ENCODE data around the gene DOCK9. TPM values are rescaled to one million over a fixed set of nuclear protein-coding genes. Genes with fewer than 3 reads are reported as not detected.

Gene DOCK9
- polyA plus RNA-seq, 1 of the 3 experiments (the other 2 are of a cell fraction) = 16.6 TPM

GRCh38 chr13:98791611-98792010, 186.3 kb downstream of the DOCK9 start:
- Histone ChIP-seq H3K27ac (ENCODE audit: low read depth in 2 of 2, low read length in 1 of 2) (no peak overlapping the region), H3K9me3 (no peaks in the 10 kb centered on the region), H4K20me1 (ENCODE audit: insufficient read depth) (no peaks in the 10 kb centered on the region), H3K9ac (no peak overlapping the region), H3K4me3 (ENCODE audit: low read depth in 2 of 2, low read length in 1 of 2) (no peak overlapping the region), H3K36me3 (replicated peaks in 1 of 2; ENCODE audit: control insufficient read depth in 1 of 2, insufficient read depth in 2 of 2, low read length in 1 of 2) (peaks cover 0 to 10% of the 10 kb centered on the region in 2 experiments), H2AFZ (ENCODE audit: low read depth) (no peak overlapping the region), H3K27me3 (ENCODE audit: insufficient read depth) (no peaks in the 10 kb centered on the region), H3K9me2 (no peaks in the 10 kb centered on the region), H3F3A (replicated peaks; ENCODE audit: insufficient read depth) (no peaks in the 10 kb centered on the region), H3K4me1 (ENCODE audit: control insufficient read depth in 1 of 2, insufficient read depth in 2 of 2, low read depth in 1 of 2, low read length in 1 of 2) (peaks cover 0 to 3% of the 10 kb centered on the region in 2 experiments; a peak in 1 of 4 replicates), H3K4me2 (no peak overlapping the region), H3K79me2 (ENCODE audit: insufficient read depth) (no peaks in the 10 kb centered on the region)
- no peak for TF ChIP-seq EZH2phosphoT487 (IDR thresholded peaks at IDR 0.05; ENCODE audit: borderline replicate concordance, low read depth)
- TF ChIP-seq ELF1 (IDR thresholded peaks at IDR 0.05) = no peak
- no peak for TF ChIP-seq CHD2 (IDR thresholded peaks at IDR 0.05; ENCODE audit: low read length, partially characterized antibody)
- TF ChIP-seq CTCF (IDR thresholded peaks at IDR 0.05) = no peak
- no peak for TF ChIP-seq RXRA (IDR thresholded peaks at IDR 0.05; ENCODE audit: borderline replicate concordance, low read depth)
- no peak for TF ChIP-seq FOXM1 (IDR thresholded peaks at IDR 0.05; ENCODE audit: low read depth)
- TF ChIP-seq JUND (IDR thresholded peaks at IDR 0.05) = no peak
- no peak for TF ChIP-seq RFX5 (IDR thresholded peaks at IDR 0.05; ENCODE audit: low read length)
- TF ChIP-seq TAF1 (IDR thresholded peaks at IDR 0.05; ENCODE audit: borderline replicate concordance, low read depth, low read length) = no peak
- WGBS (ENCODE audit: low lambda C conversion rate) = 78% methylated on average over 7 of the region's 7 CpGs
- POLR2A ChIA-PET = no interaction called here
- CTCF ChIA-PET = no interaction called here
- DNase-seq = no peak

GRCh38 chr13:98787996-98788395, 189.9 kb downstream of the DOCK9 start:
- Histone ChIP-seq H3K4me3 (ENCODE audit: low read depth in 2 of 2, low read length in 1 of 2) (no peak overlapping the region), H3K27ac (ENCODE audit: low read depth in 2 of 2, low read length in 1 of 2) (no peak overlapping the region), H3K79me2 (ENCODE audit: insufficient read depth) (no peaks in the 10 kb centered on the region), H3K27me3 (ENCODE audit: insufficient read depth) (no peaks in the 10 kb centered on the region), H4K20me1 (ENCODE audit: insufficient read depth) (no peaks in the 10 kb centered on the region), H3K36me3 (replicated peaks in 1 of 2; ENCODE audit: control insufficient read depth in 1 of 2, insufficient read depth in 2 of 2, low read length in 1 of 2) (no peaks in the 10 kb centered on the region), H3K4me2 (no peak overlapping the region), H3K4me1 (ENCODE audit: control insufficient read depth in 1 of 2, insufficient read depth in 2 of 2, low read depth in 1 of 2, low read length in 1 of 2) (no peaks in the 10 kb centered on the region), H3K9me2 (no peaks in the 10 kb centered on the region), H3F3A (replicated peaks; ENCODE audit: insufficient read depth) (no peaks in the 10 kb centered on the region), H3K9ac (no peak overlapping the region), H2AFZ (ENCODE audit: low read depth) (no peak overlapping the region), H3K9me3 (no peaks in the 10 kb centered on the region)
- no peak for DNase-seq
- ChIA-PET POLR2A (no interaction called here), CTCF (no interaction called here)
- WGBS (ENCODE audit: low lambda C conversion rate) = 82% methylated on average over 9 of the region's 9 CpGs
- TF ChIP-seq MXI1 (IDR thresholded peaks at IDR 0.05; ENCODE audit: low read depth, low read length) = no peak

- Histone ChIP-seq H4K20me1 (ENCODE audit: insufficient read depth) (no peaks in the 10 kb centered on the region), H3K27me3 (ENCODE audit: insufficient read depth) (no peaks in the 10 kb centered on the region), H3F3A (replicated peaks; ENCODE audit: insufficient read depth) (no peaks in the 10 kb centered on the region), H3K79me2 (ENCODE audit: insufficient read depth) (no peaks in the 10 kb centered on the region), H3K4me1 (ENCODE audit: control insufficient read depth in 1 of 2, insufficient read depth in 2 of 2, low read depth in 1 of 2, low read length in 1 of 2) (no peaks in the 10 kb centered on the region), H3K9me3 (no peaks in the 10 kb centered on the region), H3K9me2 (no peaks in the 10 kb centered on the region), H3K4me3 (ENCODE audit: low read depth in 2 of 2, low read length in 1 of 2) (no peak overlapping the region), H3K27ac (ENCODE audit: low read depth in 2 of 2, low read length in 1 of 2) (no peak overlapping the region), H3K36me3 (replicated peaks in 1 of 2; ENCODE audit: control insufficient read depth in 1 of 2, insufficient read depth in 2 of 2, low read length in 1 of 2) (no peaks in the 10 kb centered on the region), H2AFZ (ENCODE audit: low read depth) (no peak overlapping the region), H3K4me2 (no peak overlapping the region), H3K9ac (no peak overlapping the region)
- ChIA-PET POLR2A (no interaction called here), CTCF (no interaction called here)
- no peak for DNase-seq
- 70% methylated on average over 10 of the region's 10 CpGs for WGBS (ENCODE audit: low lambda C conversion rate)
- TF ChIP-seq EZH2phosphoT487 (IDR thresholded peaks at IDR 0.05; ENCODE audit: borderline replicate concordance, low read depth) (no peak), JUND (IDR thresholded peaks at IDR 0.05) (no peak), TCF12 (IDR thresholded peaks at IDR 0.05) (no peak), YY1 (IDR thresholded peaks at IDR 0.05; ENCODE audit: low read depth) (no peak), ZBTB33 (IDR thresholded peaks at IDR 0.05; ENCODE audit: borderline replicate concordance, low read depth) (no peak), FOXJ3 (CRISPR knock-in tag; IDR thresholded peaks at IDR 0.05) (no peak), GABPA (IDR thresholded peaks at IDR 0.05; ENCODE audit: low read depth) (no peak), CHD2 (IDR thresholded peaks at IDR 0.05; ENCODE audit: low read length, partially characterized antibody) (no peak), TAF1 (IDR thresholded peaks at IDR 0.05; ENCODE audit: borderline replicate concordance, low read depth, low read length) (no peak), MXI1 (IDR thresholded peaks at IDR 0.05; ENCODE audit: low read depth, low read length) (no peak), RXRA (IDR thresholded peaks at IDR 0.05; ENCODE audit: borderline replicate concordance, low read depth) (no peak), IRF3 (IDR thresholded peaks at IDR 0.05; ENCODE audit: low read depth, low read length) (no peak)
Measured at GRCh38 chr13:98787173-98787572, 190.7 kb downstream of the DOCK9 start.

Data from SK-N-SH (cell line).